ENCODE results near the gene PPARGC1A.

DNA sequence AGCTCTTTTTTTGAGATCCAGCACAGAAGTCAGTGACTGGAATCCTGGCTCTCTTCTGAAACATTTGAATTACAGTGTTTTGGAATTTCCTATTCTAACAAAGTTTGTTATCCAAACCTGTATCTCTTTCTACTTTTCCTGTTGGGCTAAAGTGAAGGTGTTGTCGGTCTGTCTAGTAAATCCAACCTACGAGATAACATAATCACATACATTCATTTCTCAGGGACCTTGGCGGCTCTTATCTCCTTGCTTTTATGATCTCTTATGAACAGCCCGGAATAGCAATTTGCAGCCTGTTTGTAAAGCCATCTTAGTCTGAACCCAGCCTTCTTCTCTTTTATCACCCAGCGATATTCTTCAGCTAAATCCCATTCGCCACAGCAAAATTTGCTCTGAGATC lies 14.5 kb downstream of the PPARGC1A start:
- TF ChIP-seq, protein P1, sequence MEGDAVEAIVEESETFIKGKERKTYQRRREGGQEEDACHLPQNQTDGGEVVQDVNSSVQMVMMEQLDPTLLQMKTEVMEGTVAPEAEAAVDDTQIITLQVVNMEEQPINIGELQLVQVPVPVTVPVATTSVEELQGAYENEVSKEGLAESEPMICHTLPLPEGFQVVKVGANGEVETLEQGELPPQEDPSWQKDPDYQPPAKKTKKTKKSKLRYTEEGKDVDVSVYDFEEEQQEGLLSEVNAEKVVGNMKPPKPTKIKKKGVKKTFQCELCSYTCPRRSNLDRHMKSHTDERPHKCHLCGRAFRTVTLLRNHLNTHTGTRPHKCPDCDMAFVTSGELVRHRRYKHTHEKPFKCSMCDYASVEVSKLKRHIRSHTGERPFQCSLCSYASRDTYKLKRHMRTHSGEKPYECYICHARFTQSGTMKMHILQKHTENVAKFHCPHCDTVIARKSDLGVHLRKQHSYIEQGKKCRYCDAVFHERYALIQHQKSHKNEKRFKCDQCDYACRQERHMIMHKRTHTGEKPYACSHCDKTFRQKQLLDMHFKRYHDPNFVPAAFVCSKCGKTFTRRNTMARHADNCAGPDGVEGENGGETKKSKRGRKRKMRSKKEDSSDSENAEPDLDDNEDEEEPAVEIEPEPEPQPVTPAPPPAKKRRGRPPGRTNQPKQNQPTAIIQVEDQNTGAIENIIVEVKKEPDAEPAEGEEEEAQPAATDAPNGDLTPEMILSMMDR (IDR thresholded peaks at IDR 0.05): no peak
- no peak for TF ChIP-seq POLR2AphosphoS5 (IDR thresholded peaks at IDR 0.05)
